RWPE1 (cell line): ENCODE measurements around the gene HSPBP1.
"Not testable (repeated sequence)": the region's sequence is repeated elsewhere in the genome, so short reads cannot be mapped to it uniquely, and the experiment has no call there.

ENCODE experiments used
- CTCF ChIA-PET: fragments of 350-600 bp; sonication (Branson Sonifier 250); formaldehyde crosslinking; extraction: SDS; loops from one replicate; lab custom pipeline; 2021; lab: Yijun Ruan, JAX
- POLR2A ChIA-PET: fragments of 400-600 bp; formaldehyde crosslinking; extraction: SDS; loops from one replicate; lab custom pipeline; 2020; ENCODE audit warnings: antibody characterized with exemption; ENCODE audit not compliant: low non-redundant PET; lab: Yijun Ruan, JAX
- DNase-seq: peaks from one replicate; pipeline ENCODE4 v3.0.0; 2012; ENCODE audit warnings: low spot score
- H3K27ac ChIP-seq: fragments of 450-650 bp; 2 replicates; pipeline ENCODE4 v1.5.1; 2017
- TF ChIP-seq, protein P1 (sequence below): fragments of 450-650 bp; conservative IDR thresholded peaks from 2 replicates; pipeline ENCODE4 v1.5.1; 2017; ENCODE audit warnings: low read depth, mild to moderate bottlenecking

Gene HSPBP1

DNA sequence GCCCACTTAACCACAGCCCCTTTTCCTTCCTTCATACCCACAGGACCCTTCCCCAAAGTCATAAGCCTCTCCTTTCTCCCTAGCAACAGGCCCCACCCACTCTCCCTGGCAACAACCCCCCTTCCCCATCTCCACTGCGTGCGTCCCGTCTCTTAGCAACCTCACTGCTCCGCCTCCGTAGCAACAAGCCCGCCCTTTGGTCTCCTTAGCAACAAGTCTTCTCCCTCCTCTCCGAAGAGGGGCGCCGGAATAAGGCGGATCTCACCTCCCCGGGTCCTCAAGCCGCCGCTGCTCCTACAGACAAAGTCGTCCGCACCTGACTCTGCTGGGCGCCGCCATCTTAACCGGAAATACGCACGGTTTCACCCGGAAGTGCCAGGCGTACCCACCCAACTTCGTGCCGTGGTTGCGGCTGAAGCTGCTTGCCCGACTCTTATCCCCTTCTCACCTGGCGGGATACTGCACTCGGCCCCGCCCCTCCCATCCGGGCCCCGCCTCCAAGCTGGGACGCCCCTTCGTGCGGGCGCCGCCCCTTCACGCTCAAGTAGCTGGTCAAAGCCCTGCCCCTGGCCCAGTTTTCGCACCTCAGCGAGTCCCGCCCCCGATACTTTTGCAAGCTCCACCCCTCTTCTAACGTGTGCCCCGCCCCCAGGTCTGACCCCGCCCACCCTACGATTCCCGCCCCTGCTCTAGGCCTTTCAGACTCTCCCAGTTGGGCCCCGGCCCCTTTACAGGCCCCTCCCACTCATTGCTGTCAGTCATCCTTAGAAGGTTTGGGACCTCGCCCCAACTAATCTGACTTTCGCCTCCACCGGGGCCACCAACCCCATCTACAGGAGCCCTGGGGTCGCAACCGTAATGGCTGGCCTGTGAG, at the start of gene HSPBP1:
TSS of gene HSPBP1 (minus strand) at position 341 of the 874 bp plus-strand sequence. CDS start 502 bp downstream, outside the sequence.
- TF ChIP-seq, protein P1, sequence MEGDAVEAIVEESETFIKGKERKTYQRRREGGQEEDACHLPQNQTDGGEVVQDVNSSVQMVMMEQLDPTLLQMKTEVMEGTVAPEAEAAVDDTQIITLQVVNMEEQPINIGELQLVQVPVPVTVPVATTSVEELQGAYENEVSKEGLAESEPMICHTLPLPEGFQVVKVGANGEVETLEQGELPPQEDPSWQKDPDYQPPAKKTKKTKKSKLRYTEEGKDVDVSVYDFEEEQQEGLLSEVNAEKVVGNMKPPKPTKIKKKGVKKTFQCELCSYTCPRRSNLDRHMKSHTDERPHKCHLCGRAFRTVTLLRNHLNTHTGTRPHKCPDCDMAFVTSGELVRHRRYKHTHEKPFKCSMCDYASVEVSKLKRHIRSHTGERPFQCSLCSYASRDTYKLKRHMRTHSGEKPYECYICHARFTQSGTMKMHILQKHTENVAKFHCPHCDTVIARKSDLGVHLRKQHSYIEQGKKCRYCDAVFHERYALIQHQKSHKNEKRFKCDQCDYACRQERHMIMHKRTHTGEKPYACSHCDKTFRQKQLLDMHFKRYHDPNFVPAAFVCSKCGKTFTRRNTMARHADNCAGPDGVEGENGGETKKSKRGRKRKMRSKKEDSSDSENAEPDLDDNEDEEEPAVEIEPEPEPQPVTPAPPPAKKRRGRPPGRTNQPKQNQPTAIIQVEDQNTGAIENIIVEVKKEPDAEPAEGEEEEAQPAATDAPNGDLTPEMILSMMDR = no peak
- H3K27ac ChIP-seq = peak within 1 kb of the TSS; percentile 89
- ChIA-PET POLR2A (interaction anchor here (0.6 to 1.2 kb wide), 6 partner anchors 21 to 299 kb away, joined by 3 to 6 read pairs (median 3); partner anchors contain the start of genes PPP6R1 and TMEM238), CTCF (no interaction called here)
- DNase-seq = peak; percentile 92

- POLR2A ChIA-PET, H3K27ac ChIP-seq, CTCF ChIA-PET, DNase-seq: not testable (repeated sequence)
Measured at GRCh38 chr19:55328774-55329318, 48.9 kb upstream of the HSPBP1 start.

DNA sequence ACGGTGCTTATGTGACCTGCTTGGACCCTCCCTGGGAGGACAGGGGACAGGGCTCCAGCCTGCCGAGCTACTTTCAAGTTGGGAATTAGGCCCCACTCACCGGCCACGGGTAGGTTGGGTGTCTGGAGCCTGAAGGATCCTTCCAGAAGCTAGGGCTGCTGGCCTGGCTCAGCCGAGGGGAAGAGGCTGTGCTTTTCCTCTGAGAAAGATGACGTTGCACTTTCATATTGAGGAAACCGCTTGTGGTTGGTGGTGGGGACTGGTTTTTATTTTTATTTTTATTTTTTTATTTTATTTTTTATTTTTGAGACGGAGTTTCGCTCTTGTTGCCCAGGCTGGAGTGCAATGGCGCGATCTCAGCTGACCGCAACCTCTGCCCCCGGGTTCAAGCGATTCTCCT, 45.3 kb upstream of the HSPBP1 start, which contains the start of gene TMEM150B:
TSS of gene TMEM150B (minus strand) at position 170 of the 400 bp plus-strand sequence. CDS start 4,305 bp downstream, outside the sequence.
- DNase-seq = no peak
- POLR2A ChIA-PET = no interaction called here
- CTCF ChIA-PET = interaction anchor here (1.4 kb wide), 1 partner anchor 58 kb away, joined by 4 read pairs; no protein-coding TSS in a partner anchor
- H3K27ac ChIP-seq = no peak within 1 kb of the TSS
- TF ChIP-seq, protein P1 = no peak

- no peak overlapping the region for H3K27ac ChIP-seq
- ChIA-PET POLR2A (no interaction called here), CTCF (interaction anchor here (1.4 kb wide), 1 partner anchor 59 kb away, joined by 4 read pairs; no protein-coding TSS in a partner anchor)
- no peak for DNase-seq
- TF ChIP-seq, protein P1 = no peak
Measured at GRCh38 chr19:55324662-55325061, 44.8 kb upstream of the HSPBP1 start.

DNA sequence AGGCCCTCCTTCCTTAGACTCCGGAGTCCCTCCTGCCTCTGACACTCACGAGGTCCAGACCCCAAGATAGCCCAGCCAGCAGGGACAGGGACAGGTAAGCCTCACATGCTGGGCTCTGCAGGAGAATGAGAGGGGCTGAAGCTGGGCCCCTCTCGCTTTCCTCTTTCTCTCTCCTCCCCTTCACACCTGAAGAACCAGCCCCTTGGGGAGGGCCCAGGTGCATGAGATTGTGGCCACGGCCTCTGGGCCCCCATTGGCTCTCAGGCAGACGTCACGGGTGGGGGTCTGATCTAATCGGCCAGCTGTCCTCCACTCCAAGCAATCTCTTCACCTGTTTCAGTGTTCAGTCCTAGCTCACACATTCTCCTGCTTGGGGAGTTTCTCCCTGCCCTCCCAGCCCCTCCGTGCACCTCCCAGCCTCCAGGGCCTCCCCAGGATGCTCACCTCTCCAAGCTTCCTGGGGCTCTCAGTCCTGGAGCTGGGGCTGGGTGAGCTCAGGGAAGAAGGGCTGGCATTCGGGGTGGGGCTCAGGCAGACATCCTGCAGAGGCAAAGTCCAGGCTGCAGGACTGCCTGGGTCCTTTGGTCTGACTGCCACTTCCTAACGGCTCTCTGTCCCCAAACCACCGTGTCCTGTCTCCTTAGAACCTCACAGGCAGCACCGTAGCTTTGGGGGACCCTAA, 42.4 kb upstream of the HSPBP1 start:
- no peak for DNase-seq
- TF ChIP-seq, protein P1 = no peak
- POLR2A ChIA-PET = no interaction called here
- H3K27ac ChIP-seq = no peak overlapping the region
- CTCF ChIA-PET = no interaction called here

- TF ChIP-seq, protein P1 = no peak
- ChIA-PET CTCF (interaction anchor here (0.5 to 0.6 kb wide), 2 partner anchors 20 to 23 kb away, joined by 3 to 5 read pairs; no protein-coding TSS in a partner anchor), POLR2A (interaction anchor here (1.0 kb wide), 1 partner anchor 18 kb away, joined by 3 read pairs; the partner anchor contains the start of gene KMT5C)
- no peak overlapping the region for H3K27ac ChIP-seq
- DNase-seq = no peak
Measured at GRCh38 chr19:55321466-55322137, 41.7 kb upstream of the HSPBP1 start.
